Stimulated activated CD4-positive, alpha-beta T cell treated with anti-CD3 and anti-CD28 coated beads, TNF-alpha, amount 100 ng/mL, for 1 hour (primary cell): ENCODE results near the gene THBD.

Experiments
- DNase-seq, 3 donors: peaks; one replicate each; pipeline ENCODE4 v3.0.0-alpha.2; 2020; ENCODE audit warnings: low read depth in 3 of 3, low spot score in 1 of 3

The THBD gene

DNA sequence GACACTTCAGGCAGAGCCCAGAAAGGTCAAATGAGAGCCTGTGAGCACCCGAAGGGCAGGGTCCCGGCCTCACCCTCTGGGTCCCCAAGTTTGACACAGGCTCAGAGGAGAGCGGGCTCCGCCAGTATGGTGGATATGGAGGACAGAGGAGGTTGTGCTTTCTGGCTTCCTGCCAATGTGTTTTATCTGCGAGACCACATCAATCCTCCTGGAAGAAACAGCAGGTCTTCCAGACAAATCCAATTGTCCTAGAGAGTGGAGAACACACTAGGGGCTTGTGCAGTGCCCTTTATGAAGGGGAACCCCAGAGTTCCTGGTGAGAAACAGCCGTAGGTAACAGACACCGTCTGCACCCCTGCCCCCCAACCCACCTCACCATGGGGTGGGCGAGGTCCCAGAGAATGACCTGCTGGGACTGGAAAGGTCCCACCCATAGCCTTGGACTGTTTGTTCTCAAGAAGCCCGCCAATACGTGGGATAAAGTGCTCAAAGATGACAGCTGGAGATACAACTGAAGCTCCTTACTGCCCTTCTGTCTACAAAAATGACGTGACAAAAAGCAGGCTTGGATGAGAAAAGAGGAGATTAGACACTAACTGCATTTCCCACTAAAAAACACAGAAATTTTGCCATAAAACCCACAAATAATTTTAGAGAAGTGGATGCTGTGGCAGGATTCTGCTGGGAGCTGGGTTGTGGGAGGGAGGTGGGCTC, 38.3 kb downstream of the THBD start:
- DNase-seq, result no peak

- no peak for DNase-seq
These were observed 39.4 kb downstream of the THBD start for GRCh38 chr20:23010096-23010495.

- DNase-seq, result no peak
These were observed 39.8 kb downstream of the THBD start for GRCh38 chr20:23009636-23010035.

DNA sequence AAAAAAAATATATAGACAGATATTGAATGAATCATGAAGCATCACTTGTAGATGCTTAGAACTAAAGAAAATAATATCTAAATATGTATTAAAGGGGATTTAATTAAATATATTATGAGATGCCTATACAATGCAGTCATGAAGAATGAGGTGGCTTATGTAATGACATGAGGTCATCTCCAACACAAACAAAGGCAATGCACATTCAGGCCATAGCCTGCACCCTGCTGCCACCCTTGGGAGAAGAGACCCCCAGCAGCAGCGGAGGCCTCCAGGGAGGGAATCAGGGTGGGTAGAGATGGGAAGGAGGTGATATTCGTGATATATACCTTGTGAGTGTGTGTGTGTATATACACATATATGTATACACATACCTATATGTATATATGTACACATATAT, 40.8 kb downstream of the THBD start:
- DNase-seq, result no peak

DNA sequence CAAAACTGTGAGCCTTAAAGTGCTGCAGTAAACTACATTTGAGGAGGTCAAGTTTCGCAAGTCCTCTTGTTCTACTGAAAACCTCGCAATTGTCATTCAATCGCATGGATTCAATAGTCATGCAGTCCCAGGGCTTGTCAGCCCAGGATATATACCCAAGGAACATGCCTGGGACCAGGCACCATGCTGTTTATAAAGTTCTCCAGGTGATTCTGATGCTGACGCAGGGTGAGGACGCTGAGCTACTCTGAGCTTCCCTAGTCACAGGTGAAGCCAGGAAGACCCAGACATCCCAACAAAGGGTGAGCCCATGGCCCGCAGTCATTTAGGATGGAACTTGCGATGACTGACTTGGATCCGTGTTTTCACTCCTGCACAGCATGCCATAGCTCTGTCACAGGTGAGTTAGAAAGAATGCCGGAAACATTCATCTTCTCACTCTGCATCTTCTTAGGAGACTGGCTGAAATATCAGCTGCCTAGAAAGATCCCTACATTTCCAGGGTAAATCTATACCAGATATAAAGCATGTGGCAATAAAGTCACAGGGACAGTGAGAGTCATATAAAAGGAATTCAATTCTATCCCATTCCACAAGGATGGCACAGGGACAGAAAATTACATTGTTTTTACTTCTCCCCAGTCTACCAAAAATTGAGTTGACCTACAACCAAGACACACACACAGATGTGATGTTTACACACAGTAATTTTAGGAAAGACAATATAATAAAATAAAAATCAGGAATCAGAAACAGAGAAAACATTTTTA, 41.4 kb downstream of the THBD start:
- no peak for DNase-seq

GRCh38 chr20:23007462-23007861, 42.0 kb downstream of the THBD start:
- DNase-seq, result no peak

DNA sequence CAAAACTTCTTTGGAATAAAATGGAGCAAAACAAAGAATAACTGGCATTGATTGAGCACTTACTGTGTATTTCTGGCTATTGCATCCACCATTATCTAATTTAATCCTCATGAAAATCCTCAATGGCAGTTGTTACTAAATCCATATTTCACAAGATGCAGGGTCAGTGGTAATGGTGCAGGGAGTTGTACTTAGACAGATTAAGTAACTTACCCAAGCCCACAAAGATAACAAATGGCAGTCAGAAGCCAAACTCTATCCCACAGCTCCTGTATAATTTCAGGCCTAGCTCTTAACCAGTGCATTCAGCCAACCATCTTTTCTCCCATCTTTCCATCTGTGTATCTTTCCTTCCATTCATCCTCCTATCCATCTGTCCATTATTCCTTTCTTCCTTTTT, 43.7 kb downstream of the THBD start:
- no peak for DNase-seq

GRCh38 chr20:23003881-23004460, 45.5 kb downstream of the THBD start:
- no peak for DNase-seq

DNA sequence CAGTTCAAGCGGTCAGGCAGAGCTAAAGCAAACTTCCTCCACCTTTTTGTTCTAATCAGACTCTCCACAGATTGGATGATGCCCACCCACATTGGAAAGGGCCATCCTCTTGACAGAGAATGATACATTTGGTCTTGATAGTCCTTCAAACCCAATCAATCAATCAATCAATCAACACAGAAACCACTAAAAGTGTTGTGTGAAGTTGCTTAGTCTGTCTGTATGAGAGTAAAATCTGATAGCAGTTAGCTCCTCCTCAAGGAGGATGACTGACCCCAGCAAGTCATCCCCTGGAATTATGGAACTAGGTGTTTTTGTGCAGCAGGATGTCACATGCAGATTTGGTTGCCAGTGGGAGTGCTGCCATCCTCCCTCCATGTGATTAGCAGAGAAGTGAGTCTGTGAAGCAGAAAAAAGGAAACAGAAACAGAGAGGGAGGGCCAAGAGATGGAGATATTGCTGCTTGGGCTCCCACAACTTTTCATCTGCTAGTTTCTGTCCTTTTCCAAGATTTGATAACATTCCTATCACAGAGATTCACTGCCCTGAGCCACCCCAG, 46.3 kb downstream of the THBD start:
- no peak for DNase-seq

DNA sequence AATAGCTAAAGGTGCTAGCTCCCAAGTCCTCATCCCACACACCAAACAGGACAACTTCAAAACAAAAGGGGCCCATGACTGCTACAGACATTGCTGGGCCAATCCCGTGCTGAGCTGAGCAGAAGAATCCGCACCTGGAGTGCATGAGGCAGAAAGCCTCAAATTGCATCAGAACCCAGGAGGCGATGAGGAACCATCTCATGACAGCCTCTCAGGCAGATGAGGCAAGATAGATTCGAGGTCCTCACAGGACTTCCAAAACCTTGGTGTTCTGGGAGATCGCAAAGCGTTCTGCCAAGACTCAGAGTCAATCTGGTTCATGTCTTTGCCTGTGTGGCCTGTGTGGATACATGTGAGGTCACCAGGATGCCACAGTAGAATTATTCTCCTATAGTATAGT, 47.2 kb downstream of the THBD start:
- no peak for DNase-seq

GRCh38 chr20:23000232-23000947, 49.1 kb downstream of the THBD start:
- DNase-seq, result no peak

GRCh38 chr20:22999756-23000155, 49.7 kb downstream of the THBD start:
- DNase-seq, result no peak

- no peak for DNase-seq
These were observed 51.0 kb downstream of the THBD start for GRCh38 chr20:22998476-22998875.

GRCh38 chr20:22995923-22996322, 53.5 kb downstream of the THBD start:
- no peak for DNase-seq
